HG03060 (cell line): Measurements from ENCODE around the gene SPINK14.

Experiments used
- ATAC-seq: cut with Tn5 transposase; IDR thresholded peaks from one replicate; pipeline ENCODE4 v1.9.1; 2021; ENCODE audit warnings: low read depth, moderate number of reproducible peaks; ENCODE audit not compliant: unreplicated experiment

SPINK14 gene

DNA sequence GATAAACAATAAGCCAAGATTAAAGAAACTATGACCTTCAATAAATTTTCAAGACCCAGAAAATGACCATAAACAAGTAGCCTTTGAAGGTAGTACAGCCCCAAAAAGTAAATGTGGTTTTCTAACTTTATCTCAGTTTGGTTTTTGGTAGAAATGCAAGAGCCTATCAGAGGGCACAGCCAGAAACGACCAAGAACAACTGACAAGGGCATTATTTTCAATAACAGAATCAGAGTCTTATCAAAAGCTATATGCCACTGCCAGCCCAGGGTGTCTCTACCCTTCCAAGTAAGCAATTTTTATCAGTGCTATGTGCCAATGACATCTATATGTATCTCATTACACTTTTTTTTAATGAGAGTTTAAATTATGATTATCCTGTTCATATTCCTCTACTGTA, 22.7 kb downstream of the SPINK14 start:
- ATAC-seq = no peak

DNA sequence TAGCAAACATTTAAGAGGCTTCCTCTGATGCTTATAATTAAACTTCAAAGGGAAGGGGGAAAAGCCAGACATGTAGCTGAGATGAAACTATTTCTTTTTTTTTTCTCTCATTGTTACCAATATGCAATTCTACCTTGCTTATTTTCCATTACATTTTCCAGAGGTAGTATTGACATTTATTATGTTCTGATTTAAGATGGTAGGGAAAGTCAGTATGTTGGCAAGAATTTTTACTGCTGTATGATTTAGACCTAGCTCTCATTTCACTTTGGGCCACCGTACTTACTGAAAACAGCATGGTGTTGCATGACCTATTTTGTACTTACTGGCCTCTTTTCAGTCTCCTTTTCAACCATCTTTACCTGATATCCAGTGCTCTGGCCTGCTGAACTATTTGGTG, 24.9 kb downstream of the SPINK14 start:
- ATAC-seq = no peak

DNA sequence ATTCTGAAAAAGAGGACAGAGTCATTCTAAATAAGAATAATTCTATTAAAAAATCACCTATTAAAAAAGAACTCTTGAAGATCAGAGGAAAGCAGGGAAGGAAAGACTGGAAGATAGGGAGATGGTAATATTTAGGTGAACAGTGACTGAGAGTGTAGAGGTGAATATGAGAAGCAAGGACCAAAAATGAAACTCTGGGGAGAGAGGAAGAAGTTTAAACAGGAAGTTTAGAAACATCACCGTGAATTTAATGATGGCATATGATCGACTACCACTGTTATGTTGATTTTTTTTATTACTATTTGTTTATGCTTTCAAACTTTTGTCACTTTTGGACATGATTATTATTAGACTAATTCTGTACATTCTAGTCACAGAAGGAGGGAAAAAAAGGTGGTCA, 32.8 kb downstream of the SPINK14 start:
- ATAC-seq = no peak

DNA sequence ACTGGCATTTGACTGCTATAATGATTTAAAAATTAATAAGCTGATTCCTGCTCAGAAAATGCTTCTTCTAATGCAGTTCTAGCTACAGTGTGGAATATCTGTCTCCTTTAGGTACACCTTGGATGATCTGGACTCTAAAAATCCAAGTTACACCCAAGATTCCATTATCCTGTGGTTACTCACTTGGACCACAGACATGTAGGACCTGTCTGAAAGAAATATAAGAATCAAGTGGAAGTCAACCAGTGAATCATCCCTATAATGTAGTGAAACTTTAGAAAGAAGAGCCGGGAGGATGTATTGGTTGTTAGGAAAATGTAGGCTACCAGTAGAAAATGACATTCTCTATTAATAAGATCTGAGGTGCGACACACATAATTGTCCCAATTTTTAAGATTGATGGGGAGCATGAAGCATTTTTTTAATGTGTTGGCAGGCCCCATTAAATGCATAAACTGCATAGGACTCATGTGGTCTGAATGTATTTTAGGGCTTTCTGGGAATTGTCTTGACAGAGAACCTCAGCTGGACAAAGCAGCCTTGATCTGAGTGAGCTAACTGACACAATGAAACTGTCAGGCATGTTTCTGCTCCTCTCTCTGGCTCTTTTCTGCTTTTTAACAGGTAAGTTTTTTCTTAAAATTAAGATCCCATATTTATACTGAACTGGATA, 34.3 kb downstream of the SPINK14 start, which contains the start of gene SPINK6:
SPINK6 (plus strand) TSS at position 512 of the 673 bp plus-strand sequence; CDS start at position 567, 55 bp downstream.
- no peak for ATAC-seq

DNA sequence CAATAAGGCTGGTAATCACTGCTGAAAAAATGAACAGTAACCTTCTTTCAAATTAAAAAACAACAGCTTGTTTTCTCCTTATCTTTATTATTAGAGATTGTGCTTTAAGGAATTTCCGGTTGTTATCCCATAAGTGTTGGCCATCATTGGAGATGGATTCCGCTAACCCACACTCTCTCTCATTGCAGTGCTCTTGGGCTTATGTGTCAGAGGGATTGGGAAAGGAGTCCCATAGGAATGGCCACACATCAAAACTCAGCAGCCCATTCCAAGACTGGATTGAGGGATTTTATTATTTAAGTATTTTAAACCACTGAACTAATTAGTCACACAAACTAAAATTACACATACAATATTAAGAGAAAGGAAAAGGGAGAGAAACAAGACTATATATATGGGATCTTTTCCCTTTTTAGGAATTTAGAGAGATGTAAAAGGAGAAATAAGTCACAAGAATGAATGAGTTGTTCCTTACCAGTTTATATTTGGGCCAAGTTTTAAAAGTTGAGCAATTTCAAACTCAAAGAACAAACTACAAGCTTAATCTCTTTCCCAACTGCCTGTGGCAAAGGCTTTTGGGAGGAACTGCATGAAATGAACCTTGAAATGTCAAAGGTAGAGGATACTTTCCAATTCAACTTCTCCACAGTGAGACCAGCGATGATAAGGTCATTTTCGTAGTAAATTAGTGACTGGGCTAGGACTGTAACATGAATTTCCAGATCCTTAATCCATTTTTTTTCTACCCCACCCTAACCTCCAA, 36.9 kb downstream of the SPINK14 start:
- ATAC-seq = no peak

DNA sequence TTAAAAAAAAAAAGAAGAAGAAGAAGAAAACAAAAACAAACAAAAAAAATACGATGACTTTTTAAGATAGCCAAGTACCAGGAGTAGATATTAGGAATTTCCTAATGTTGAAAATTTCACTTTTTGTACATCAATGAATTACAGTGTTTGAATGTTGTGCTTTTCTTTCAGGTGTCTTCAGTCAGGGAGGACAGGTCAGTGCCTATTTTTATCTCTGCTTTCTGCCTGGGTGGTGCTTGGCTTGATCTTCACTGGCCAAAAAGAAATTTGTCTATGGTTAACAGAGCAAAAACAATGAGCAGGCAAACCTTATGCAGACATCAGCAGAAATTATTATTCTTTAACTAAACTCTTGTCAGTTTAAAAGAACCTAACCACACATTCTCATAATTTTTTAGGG, 37.5 kb downstream of the SPINK14 start:
- no peak for ATAC-seq

DNA sequence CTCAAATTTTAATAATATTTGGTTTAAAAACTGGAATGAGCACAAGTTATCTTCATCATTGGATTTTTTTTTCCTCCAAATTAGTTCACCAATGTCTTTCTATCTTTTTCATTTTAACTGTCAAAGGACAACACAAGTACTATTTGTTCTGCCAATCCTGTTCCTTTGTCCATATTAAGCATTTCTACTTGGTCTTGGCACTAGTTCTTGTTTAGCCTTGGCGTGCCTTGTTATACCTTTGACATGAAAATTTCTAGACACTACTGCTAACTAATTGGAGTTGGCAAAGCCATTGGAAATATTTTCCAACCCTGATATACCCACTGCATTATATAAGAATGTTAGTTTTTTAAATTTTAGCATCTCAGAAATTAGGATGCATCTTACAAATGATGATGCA, 38.3 kb downstream of the SPINK14 start:
- no peak for ATAC-seq

DNA sequence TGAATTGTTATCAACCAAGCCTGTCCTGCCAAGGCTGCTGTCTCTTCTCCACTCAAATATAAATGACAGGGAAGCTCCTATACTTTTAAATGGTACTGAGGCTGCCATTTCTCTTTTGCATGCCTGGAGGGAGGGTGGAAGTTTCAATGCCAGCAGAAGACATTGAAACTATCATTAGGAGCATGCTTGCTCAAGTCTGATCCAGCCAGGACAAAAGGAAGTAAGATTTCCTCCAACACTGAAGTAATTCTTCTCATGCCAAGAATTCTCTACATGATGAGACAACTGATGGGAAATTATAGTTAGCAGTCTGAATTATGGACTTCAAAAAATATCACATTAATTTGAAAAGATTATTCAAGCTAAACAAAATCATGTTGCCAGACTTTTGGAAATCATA, 39.9 kb downstream of the SPINK14 start:
- ATAC-seq = no peak

DNA sequence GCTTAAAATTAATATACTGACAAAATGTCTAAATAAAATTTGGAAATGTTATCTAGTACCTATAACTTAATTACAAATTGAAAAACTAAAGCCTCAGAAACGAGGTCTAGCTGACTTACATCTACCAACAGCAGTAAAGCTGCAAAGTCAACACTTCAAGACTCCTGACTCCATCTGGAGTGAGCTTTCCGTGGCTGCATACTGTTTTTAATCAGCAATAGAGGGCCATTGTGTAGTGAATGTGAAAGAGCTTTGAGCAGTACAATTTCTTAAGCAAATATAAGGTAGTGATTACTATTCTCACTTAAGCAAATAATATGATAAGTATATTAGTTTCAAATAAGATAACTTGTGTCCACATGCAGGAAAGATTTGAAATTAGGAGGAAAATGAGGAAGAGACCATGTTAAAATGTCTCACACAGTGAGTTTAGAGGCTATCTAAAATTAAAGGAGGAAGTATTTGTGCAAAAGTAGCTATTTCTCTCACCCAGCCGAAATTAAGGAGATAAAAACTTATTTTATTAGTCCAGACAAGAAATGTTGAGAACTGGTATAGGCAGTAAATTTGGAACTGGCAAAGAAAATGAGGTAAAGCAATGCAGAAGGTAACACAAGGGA, 40.9 kb downstream of the SPINK14 start:
- ATAC-seq = no peak

DNA sequence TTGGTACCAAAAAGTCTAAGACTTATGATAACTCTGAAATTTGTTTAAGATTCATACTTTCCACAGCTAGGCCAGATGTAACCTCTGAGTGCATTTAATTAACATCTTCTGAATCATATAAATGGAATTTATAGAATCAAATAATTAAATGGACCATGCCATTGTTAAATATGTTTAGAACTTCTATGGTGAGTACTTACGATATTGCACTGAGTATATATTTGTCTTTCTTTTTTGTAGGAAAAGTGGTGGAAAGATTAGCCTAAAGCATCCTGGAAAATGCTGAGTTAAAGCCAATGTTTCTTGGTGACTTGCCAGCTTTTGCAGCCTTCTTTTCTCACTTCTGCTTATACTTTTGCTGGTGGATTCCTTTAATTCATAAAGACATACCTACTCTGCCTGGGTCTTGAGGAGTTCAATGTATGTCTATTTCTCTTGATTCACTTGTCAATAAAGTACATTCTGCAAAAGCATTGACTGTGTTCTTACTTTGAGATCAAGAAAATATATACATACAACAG, 46.4 kb downstream of the SPINK14 start:
- no peak for ATAC-seq

DNA sequence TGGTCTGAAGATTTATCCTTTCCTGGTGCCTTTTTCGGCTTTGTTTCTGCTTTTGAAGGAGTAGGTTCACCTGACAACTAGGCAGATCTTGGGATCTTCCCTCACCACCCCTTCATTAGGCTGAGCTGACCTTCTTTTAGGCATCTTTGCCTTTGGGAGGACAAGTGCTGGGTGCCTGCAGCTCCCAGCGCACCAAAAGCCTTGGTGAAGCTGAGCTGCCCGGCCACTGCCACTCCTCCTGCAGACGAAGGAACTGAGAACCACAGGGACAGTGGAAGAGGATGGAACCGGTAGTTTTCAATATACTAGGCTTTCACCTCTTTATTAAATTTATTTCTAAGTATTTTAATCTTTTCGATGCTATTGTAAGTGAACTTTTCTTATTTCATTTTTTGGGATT, 53.2 kb downstream of the SPINK14 start:
- no peak for ATAC-seq

DNA sequence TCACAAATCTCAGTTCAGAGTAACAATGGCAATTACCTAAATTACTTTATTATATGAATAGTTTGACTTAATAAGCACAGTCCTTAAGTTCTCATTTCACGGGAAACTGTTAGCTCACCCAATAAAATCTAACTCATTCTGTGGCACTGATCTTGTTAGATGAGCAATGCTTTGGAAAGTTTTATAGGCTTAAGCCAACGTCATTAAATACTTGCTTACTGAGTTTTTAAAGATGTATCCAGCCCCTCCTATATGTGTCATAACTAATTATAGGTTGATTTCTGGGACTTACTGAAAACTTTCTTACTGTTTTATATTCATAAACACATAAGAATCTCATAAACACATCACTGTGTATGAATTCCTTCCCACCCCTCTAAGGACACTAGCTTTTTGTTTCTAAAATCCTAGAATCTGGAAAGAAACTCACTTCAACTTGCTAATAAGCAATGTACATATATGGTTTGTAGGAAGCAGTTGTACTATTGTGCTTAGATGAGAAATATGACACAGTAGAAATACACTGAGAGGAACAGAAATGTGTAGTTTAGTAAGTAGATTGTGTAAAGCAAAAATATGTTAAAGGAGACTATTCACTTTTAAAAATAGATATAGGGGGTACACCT, 55.9 kb downstream of the SPINK14 start:
- no peak for ATAC-seq
